HUES6 (cell line): ENCODE measurements around the gene MSL3.

Experiments used
- H3K27ac ChIP-seq: 2 replicates; pipeline ENCODE4 v1.7.0; 2013; ENCODE audit warnings: low read depth, mild to moderate bottlenecking, low read length, inconsistent platforms
- H3K27me3 ChIP-seq: 2 replicates; pipeline ENCODE4 v1.6.1; 2013; ENCODE audit warnings: low read length; ENCODE audit not compliant: control insufficient read depth, insufficient read depth
- H3K36me3 ChIP-seq: 2 replicates; pipeline ENCODE4 v1.6.1; 2013; ENCODE audit warnings: low read length; ENCODE audit not compliant: control insufficient read depth, insufficient read depth
- H3K4me1 ChIP-seq: 2 replicates; pipeline ENCODE4 v1.6.1; 2013; ENCODE audit warnings: low read length; ENCODE audit not compliant: control insufficient read depth, insufficient read depth
- H3K4me3 ChIP-seq: 2 replicates; pipeline ENCODE4 v1.5.1; 2013; ENCODE audit warnings: low read depth, low read length
- H3K9ac ChIP-seq: one replicate; pipeline ENCODE4 v1.6.1; 2013; ENCODE audit warnings: mild to moderate bottlenecking, low read length
- H3K9me3 ChIP-seq: 2 replicates; pipeline ENCODE4 v1.6.1; 2013; ENCODE audit warnings: low read depth, low read length; ENCODE audit not compliant: control insufficient read depth, insufficient read depth

MSL3 gene

DNA sequence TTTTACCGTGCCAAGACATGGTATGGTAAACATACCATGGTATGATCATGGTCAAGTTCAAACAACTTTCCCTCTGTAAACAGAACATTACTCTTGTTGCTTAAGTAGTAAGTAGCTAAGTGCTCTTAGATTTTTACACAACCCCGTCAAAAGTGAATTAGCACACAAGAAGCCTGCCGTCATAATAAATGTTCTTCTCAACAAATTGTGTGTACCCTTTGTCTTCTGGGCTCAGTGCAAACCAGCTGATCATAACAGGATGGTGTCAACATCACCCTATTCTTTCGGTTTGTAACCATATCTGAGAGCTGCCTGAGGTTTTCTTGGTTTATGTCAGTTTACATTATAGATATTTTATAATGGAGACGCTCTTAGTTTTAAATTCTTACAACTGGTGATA is 28.8 kb downstream of the MSL3 start:
- no peak overlapping the region for H3K9ac ChIP-seq
- peaks cover 3% of the 10 kb centered on the region; the same call in 1 of the 2 replicates for H3K27me3 ChIP-seq

DNA sequence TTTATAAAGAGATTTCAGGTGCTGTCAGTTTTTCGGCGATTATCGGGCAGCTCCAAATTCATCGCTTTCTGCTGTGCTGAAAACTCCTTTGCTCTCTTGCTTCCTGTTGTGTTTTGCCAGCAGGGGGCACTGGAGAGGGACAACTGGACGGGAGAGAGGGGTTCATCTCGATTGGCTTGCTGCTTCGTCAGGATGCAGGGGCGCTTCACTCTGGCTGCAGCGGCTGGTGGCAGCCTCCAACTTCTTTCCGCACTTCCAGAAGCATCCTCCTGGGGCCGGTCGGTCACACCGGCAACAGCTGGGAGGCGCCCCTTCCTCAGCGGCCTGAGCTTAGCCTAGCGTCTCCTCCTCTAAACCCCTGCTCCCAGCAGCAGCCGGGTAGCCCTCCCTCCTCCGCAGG is 29.5 kb downstream of the MSL3 start:
- Histone ChIP-seq H3K36me3 (no peaks in the 10 kb centered on the region), H3K27me3 (no peaks in the 10 kb centered on the region; the same call in 1 of the 2 replicates), H3K27ac (no peak overlapping the region), H3K4me1 (no peaks in the 10 kb centered on the region), H3K4me3 (no peak overlapping the region), H3K9me3 (no peaks in the 10 kb centered on the region), H3K9ac (no peak overlapping the region)

More for the DNA sequence above, 28.8 kb downstream of the MSL3 start:
- peaks cover 3% of the 10 kb centered on the region; the same call in 1 of the 2 replicates for H3K9me3 ChIP-seq
- no peaks in the 10 kb centered on the region for H3K36me3 ChIP-seq
- H3K27ac ChIP-seq, result no peak overlapping the region
- no peaks in the 10 kb centered on the region for H3K4me1 ChIP-seq
- no peak overlapping the region for H3K4me3 ChIP-seq

DNA sequence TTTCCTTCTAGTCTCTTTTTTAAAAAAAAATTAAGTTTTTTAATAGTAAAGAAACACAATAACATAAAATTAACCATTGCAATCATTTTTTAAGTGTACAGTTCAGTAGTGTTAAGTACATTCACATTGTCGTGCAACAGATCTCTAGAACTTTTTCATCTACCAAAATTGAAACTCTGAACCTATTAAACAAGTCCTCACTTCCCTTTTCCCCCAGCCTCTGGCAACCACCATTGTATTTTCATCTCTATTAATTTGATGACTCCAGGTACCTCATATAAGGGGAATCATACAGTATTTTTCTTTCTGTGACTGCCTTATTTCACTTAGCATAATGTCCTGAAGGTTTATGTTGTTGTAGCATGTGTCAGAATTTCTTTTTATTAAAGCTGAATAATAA is 31.8 kb downstream of the MSL3 start:
- Histone ChIP-seq H3K9ac (no peak overlapping the region), H3K4me1 (peaks cover 8% of the 10 kb centered on the region; the same call in 1 of the 2 replicates), H3K9me3 (no peaks in the 10 kb centered on the region), H3K27ac (no peak overlapping the region), H3K4me3 (no peak overlapping the region), H3K36me3 (no peaks in the 10 kb centered on the region), H3K27me3 (no peaks in the 10 kb centered on the region; the same call in 1 of the 2 replicates)

DNA sequence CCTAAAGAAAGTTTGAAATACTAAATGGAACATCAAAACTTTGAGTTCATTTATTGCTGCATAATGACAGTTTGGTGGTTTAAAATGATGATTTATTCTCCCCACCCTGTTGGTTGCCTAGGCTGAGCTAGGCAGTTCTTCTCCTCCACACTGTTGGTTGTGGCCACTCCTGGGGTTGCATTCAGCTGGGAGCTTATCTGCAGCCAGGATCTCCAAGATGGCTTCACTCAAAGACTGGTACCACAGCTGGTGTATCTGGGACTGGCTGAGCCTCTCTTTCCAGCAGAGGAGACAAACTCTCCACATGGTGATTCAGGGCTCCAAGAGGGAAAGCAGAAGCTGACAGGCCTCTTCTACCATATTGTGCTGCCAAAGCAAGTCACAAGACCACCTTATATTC is 33.1 kb downstream of the MSL3 start:
- no peaks in the 10 kb centered on the region for H3K36me3 ChIP-seq
- no peak overlapping the region for H3K4me3 ChIP-seq
- no peaks in the 10 kb centered on the region; the same call in 1 of the 2 replicates for H3K27me3 ChIP-seq
- no peaks in the 10 kb centered on the region for H3K9me3 ChIP-seq
- H3K4me1 ChIP-seq, result peaks cover 8% of the 10 kb centered on the region; the same call in 1 of the 2 replicates
- no peak overlapping the region for H3K9ac ChIP-seq
- H3K27ac ChIP-seq, result no peak overlapping the region

DNA sequence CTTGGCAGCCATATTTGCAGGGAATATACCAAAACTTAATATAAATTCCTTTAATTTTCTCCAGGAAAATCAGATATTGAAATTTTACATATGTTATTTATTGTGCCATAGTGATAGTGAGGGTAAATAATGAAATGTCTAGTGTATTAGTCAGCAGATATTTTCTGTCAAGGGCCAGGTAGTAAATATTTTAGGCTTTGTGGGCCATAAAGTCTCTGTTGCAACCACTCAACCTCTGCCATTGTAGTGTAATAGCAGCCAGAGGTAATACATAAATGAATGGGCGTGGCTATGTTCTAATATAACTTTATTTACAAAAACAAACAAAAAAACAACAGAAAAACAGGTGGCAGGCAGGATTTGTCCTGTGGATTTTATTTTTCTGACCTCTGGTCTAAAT is 33.5 kb downstream of the MSL3 start:
- no peak overlapping the region for H3K9ac ChIP-seq
- H3K27ac ChIP-seq, result no peak overlapping the region
- H3K4me3 ChIP-seq, result no peak overlapping the region
- H3K4me1 ChIP-seq, result peaks cover 8% of the 10 kb centered on the region; the same call in 1 of the 2 replicates
- no peaks in the 10 kb centered on the region for H3K9me3 ChIP-seq
- H3K27me3 ChIP-seq, result no peaks in the 10 kb centered on the region; the same call in 1 of the 2 replicates
- no peaks in the 10 kb centered on the region for H3K36me3 ChIP-seq

DNA sequence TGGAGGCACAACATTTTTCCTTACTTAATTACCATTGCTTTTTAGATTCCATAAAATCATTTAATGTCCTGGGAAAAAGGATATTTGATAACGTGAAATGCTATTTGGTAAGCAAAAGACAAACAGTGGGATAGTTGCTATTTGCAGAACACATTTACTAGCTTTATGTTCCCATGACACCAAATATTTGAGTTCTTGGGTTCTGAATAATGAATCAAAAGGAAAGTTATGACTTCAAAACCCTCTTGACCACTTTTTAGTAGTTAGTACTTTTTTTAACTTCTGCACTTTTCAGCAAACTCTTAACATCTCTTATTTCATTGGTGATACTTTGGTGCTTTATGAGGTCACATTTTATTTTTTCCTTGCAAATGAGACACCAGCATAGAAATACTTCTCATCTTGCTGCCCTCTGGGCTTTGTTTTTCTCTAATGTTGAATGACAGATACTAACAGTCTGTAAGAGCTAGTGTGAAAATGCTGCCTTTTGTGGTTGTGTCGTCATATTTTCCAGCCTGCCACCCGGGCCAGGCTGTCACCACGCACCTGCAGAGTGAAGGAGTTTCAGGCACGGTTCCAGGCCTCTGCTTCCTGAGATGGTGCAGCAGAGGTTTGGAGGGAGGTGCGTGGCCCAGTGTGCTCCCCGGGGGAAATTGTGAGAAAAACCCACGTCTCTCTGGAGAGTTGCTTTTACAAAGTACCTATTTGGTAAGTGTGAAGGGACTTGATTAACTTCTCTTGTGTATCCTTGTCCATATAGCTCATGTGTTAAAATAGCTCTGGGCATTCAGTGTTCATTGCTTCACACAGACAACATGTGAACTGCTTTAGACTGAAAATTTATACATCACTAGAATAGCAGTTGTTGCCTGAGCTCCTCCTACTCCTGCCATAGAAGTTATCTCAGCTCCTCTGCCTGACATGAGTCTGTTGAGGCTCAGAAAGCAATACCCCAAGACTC is 34.7 kb downstream of the MSL3 start:
- Histone ChIP-seq H3K4me3 (no peak overlapping the region), H3K4me1 (peaks cover 8% of the 10 kb centered on the region; the same call in 1 of the 2 replicates), H3K36me3 (no peaks in the 10 kb centered on the region), H3K27ac (no peak overlapping the region), H3K9ac (no peak overlapping the region), H3K9me3 (no peaks in the 10 kb centered on the region), H3K27me3 (no peaks in the 10 kb centered on the region; the same call in 1 of the 2 replicates)

DNA sequence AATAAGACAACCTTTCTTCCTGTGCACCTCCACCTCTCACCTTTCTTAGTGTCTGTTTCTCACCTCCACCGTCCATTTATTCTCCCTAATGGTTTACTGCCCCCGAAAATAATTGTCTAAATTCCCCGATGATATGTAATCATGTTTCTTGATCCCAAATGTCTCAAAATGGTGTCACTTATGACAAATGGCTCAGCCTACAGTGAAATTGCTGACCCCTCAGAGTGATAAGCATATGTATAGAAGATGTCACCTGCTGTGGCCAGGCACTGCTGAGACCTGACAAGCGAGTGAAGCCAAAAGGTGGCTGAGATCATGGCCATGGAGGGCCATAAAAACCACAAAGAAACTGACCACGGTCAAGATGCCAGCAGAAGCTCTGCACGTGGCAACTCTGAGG is 35.7 kb downstream of the MSL3 start:
- H3K9ac ChIP-seq, result no peak overlapping the region
- H3K36me3 ChIP-seq, result no peaks in the 10 kb centered on the region
- no peaks in the 10 kb centered on the region; the same call in 1 of the 2 replicates for H3K27me3 ChIP-seq
- no peaks in the 10 kb centered on the region for H3K9me3 ChIP-seq
- no peak overlapping the region for H3K27ac ChIP-seq
- H3K4me3 ChIP-seq, result no peak overlapping the region
- peaks cover 8% of the 10 kb centered on the region; the same call in 1 of the 2 replicates for H3K4me1 ChIP-seq

DNA sequence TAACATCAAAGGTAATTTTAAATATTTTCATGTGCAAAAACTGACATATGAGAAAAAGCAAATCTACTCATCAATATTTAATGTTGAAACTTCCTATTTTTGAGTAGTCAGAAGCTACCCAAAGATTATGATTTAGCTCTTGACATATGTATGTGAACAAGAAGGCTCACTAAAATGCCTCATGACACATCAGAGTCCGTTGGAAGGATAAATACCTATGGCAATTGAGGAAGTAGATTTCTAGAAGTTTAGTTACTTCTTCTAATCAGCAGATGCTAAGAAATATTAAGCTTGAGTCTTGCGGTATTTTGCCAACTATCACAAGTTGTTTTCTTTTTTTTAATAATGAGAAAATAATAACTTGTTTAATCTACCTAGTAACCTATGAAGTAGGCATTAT is 55.3 kb downstream of the MSL3 start:
- Histone ChIP-seq H3K9ac (no peak overlapping the region), H3K4me3 (no peak overlapping the region), H3K4me1 (no peaks in the 10 kb centered on the region), H3K27me3 (peaks cover 4% of the 10 kb centered on the region; the same call in 1 of the 2 replicates), H3K9me3 (no peaks in the 10 kb centered on the region), H3K27ac (no peak overlapping the region), H3K36me3 (no peaks in the 10 kb centered on the region)
